ENCODE measurements around the gene SMIM28. TPM values are rescaled to one million over a fixed set of nuclear protein-coding genes. Genes with fewer than 3 reads are reported as not detected.
A peak's percentile ranks its signal among the peaks of the same experiment; 100 is the strongest.

SMIM28 gene
- total RNA-seq, 2 experiments from 2014 or later, result not detected

DNA sequence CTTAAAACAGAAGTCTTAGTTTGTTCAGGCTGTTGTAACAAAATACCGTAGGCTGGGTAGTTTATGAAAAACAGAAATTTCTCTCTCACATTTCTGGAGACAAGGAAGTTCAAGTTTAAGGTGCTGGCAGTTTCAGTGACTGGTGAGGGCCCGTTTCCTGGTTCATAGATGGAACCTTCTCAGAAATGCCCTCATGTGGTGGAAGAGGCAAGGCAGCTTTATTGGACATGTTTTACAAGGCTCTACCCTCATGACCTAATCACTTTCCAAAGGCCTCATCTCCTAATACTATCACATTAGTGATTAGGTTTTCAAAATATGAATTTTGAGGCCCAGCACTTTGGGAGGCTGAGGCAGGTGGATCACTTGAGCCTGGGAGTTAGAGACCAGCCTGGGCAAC is 28.7 kb downstream of the SMIM28 start:
- Histone ChIP-seq H3K79me2 (ENCODE audit: insufficient read depth, low read depth, low read length) (no peaks in the 10 kb centered on the region; the same call in 1 of the 2 replicates), H3K4me1 (ENCODE audit: insufficient read depth, low read length, poor library complexity, severe bottlenecking) (peaks cover 20% of the 10 kb centered on the region), H3K36me3 (ENCODE audit: insufficient read depth, low read length) (peaks cover 54% of the 10 kb centered on the region), H3K4me3 (ENCODE audit: low read depth, low read length, poor library complexity, severe bottlenecking) (no peak overlapping the region), H3K4me2 (ENCODE audit: low read length) (peak overlapping the region; percentile 97; the same call in 1 of the 2 replicates), H3K9me2 (ENCODE audit: insufficient read depth, low read length) (no peaks in the 10 kb centered on the region), H2AFZ (ENCODE audit: low read length) (no peak overlapping the region), H4K20me1 (ENCODE audit: insufficient read depth, low read length) (no peaks in the 10 kb centered on the region), H3K27ac (ENCODE audit: low read depth, low read length, poor library complexity, severe bottlenecking) (no peak overlapping the region), H3K9me3 (ENCODE audit: low read length) (no peaks in the 10 kb centered on the region)
- intact Hi-C loops (cut with micrococcal nuclease; ENCODE audit: unreplicated experiment), result loop anchor here (10.0 kb wide), 1 partner anchor 402 kb away; no protein-coding TSS in a partner anchor
- TSS peak; percentile 53 for BruUV-seq (replicated peaks)
- ChIA-PET CTCF (ENCODE audit: unreplicated experiment) (no interaction called here), POLR2A (interaction anchor here (0.5 to 2.4 kb wide), 2 partner anchors 12 to 17 kb away, joined by 3 to 12 read pairs; no protein-coding TSS in a partner anchor)
- DNase-seq (ENCODE audit: low spot score), result peak; percentile 36
- TF ChIP-seq EZH2phosphoT487 (IDR thresholded peaks at IDR 0.05; ENCODE audit: borderline replicate concordance, low read depth, low read length), result no peak
- TF ChIP-seq, protein P1, sequence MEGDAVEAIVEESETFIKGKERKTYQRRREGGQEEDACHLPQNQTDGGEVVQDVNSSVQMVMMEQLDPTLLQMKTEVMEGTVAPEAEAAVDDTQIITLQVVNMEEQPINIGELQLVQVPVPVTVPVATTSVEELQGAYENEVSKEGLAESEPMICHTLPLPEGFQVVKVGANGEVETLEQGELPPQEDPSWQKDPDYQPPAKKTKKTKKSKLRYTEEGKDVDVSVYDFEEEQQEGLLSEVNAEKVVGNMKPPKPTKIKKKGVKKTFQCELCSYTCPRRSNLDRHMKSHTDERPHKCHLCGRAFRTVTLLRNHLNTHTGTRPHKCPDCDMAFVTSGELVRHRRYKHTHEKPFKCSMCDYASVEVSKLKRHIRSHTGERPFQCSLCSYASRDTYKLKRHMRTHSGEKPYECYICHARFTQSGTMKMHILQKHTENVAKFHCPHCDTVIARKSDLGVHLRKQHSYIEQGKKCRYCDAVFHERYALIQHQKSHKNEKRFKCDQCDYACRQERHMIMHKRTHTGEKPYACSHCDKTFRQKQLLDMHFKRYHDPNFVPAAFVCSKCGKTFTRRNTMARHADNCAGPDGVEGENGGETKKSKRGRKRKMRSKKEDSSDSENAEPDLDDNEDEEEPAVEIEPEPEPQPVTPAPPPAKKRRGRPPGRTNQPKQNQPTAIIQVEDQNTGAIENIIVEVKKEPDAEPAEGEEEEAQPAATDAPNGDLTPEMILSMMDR (conservative IDR thresholded peaks at IDR 0.05; ENCODE audit: low read length), result peak; percentile 53

DNA sequence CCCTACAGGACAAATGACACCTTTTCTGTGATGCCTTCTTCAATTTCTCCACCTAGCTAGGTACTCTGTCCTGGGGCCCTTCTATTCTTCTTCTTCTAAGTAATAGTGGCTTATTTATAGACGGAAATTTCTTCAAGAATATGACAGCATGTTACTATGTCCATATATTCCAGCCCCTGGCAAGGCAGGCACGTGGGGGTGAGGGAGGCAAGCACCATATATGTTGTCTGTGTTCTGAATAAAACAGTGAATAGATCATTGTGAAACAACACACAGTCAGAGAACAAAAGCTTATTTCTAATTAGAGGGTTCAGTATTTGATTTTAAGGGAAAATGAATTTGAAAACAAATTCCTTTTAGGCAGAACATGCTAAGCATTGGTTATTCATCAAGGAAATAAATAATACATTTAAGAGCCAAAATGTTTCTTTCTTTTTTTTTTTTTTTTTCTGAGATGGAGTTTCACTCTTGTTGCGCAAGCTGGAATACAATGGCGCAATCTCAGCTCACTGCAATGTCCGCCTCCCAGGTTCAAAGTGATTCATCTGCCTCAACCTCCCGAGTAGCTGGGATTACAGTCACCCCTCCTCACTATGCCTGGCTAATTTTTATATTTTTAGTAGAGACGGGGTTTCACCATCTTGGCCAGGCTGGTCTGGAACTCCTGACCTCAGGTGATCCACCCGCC is 32.5 kb downstream of the SMIM28 start:
- Histone ChIP-seq H3K79me2 (ENCODE audit: insufficient read depth, low read depth, low read length) (no peaks in the 10 kb centered on the region; the same call in 1 of the 2 replicates), H3K4me2 (ENCODE audit: low read length) (no peak overlapping the region), H4K20me1 (ENCODE audit: insufficient read depth, low read length) (no peaks in the 10 kb centered on the region), H3K4me3 (ENCODE audit: low read depth, low read length, poor library complexity, severe bottlenecking) (no peak overlapping the region), H3K9me2 (ENCODE audit: insufficient read depth, low read length) (no peaks in the 10 kb centered on the region), H3K4me1 (ENCODE audit: insufficient read depth, low read length, poor library complexity, severe bottlenecking) (peaks cover 12% of the 10 kb centered on the region), H3K9me3 (ENCODE audit: low read length) (no peaks in the 10 kb centered on the region), H3K36me3 (ENCODE audit: insufficient read depth, low read length) (peaks cover 81% of the 10 kb centered on the region), H2AFZ (ENCODE audit: low read length) (no peak overlapping the region), H3K27ac (ENCODE audit: low read depth, low read length, poor library complexity, severe bottlenecking) (no peak overlapping the region)
- ChIA-PET CTCF (ENCODE audit: unreplicated experiment) (no interaction called here), POLR2A (interaction anchor here (0.6 to 1.0 kb wide), 7 partner anchors 9 to 706 kb away, joined by 3 to 5 read pairs (median 3); no protein-coding TSS in a partner anchor)
- DNase-seq (ENCODE audit: low spot score), result no peak
- BruUV-seq (replicated peaks), result TSS peak; percentile 5
- intact Hi-C loops (cut with micrococcal nuclease; ENCODE audit: unreplicated experiment), result no loop called here
- TF ChIP-seq, protein P1 (conservative IDR thresholded peaks at IDR 0.05; ENCODE audit: low read length), result no peak
- no peak for TF ChIP-seq EZH2phosphoT487 (IDR thresholded peaks at IDR 0.05; ENCODE audit: borderline replicate concordance, low read depth, low read length)

Measured in OCI-LY7 (cell line).